KMS-11 (cell line): Measurements from ENCODE around the gene AKR1C2.

ENCODE experiments used
- H2AFZ ChIP-seq: fragments of 200-600 bp; sonication (generic); 2 replicates; pipeline ENCODE4 v1.6.1; 2016; ENCODE audit warnings: antibody characterized with exemption, mixed run types, low read depth
- H3K27ac ChIP-seq: fragments of 200-600 bp; sonication (generic); 2 replicates; pipeline ENCODE4 v1.6.1; 2016; ENCODE audit warnings: mild to moderate bottlenecking, mixed run types
- H3K27me3 ChIP-seq: fragments of 200-600 bp; sonication (generic); 2 replicates; pipeline ENCODE4 v1.6.1; 2017; ENCODE audit warnings: mild to moderate bottlenecking, low read depth, mixed run types, moderate library complexity; ENCODE audit not compliant: insufficient read depth
- H3K36me3 ChIP-seq: fragments of 200-600 bp; sonication (generic); 2 replicates; pipeline ENCODE4 v1.6.1; 2017; ENCODE audit warnings: mild to moderate bottlenecking, mixed run types; ENCODE audit not compliant: insufficient read depth
- H3K4me1 ChIP-seq: fragments of 200-600 bp; sonication (generic); 2 replicates; pipeline ENCODE4 v1.6.1; 2016; ENCODE audit warnings: mild to moderate bottlenecking, low read depth, mixed run types; ENCODE audit not compliant: poor library complexity, severe bottlenecking
- H3K4me2 ChIP-seq: fragments of 200-600 bp; sonication (generic); 2 replicates; pipeline ENCODE4 v1.7.0; 2016; ENCODE audit warnings: mild to moderate bottlenecking, mixed run types
- H3K4me3 ChIP-seq: fragments of 200-600 bp; sonication (generic); IDR thresholded peaks from 2 replicates; pipeline ENCODE4 v1.6.1; 2017; ENCODE audit warnings: low read depth, low read length, mixed read lengths; ENCODE audit not compliant: insufficient read depth
- H3K79me2 ChIP-seq: fragments of 200-600 bp; sonication (generic); 2 replicates; pipeline ENCODE4 v1.6.1; 2016; ENCODE audit warnings: low read depth, mixed run types; ENCODE audit not compliant: insufficient read depth
- H3K9ac ChIP-seq: fragments of 200-600 bp; sonication (generic); 2 replicates; pipeline ENCODE4 v1.6.1; 2016; ENCODE audit warnings: mild to moderate bottlenecking, mixed run types
- H4K20me1 ChIP-seq: fragments of 200-600 bp; sonication (generic); 2 replicates; pipeline ENCODE4 v1.6.1; 2016; ENCODE audit warnings: mild to moderate bottlenecking, mixed run types; ENCODE audit not compliant: insufficient read depth
- TF ChIP-seq, protein P1 (sequence below): fragments of 200-600 bp; sonication (generic); conservative IDR thresholded peaks from 2 replicates; pipeline ENCODE4 v1.6.1; 2017; ENCODE audit warnings: low read depth, mild to moderate bottlenecking, antibody characterized with exemption, low read length, moderate library complexity, mixed read lengths

Gene AKR1C2

DNA sequence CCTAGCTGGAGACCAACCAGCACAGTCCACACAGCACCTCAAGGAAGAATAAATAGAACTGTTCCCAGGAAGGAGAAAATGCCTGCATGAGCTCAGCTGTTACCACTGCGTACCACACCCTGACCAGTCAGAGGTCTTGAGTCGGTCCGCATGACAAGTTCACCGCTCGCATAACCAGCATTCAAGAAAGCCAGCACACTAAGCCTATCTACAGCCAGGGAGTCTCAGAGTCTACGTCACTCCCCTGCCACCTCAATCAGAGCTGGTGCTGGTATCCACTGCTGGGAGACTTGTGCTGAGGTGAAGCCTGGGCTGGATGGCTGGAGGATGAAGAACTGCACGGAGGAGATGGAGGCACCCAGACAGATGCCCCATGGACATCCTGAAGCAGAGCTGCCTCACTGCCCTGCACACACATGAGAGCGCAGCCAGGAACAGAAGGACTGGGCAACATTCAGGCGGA, 20.9 kb downstream of the AKR1C2 start:
- Histone ChIP-seq H3K36me3 (no peaks in the 10 kb centered on the region), H3K79me2 (no peaks in the 10 kb centered on the region), H3K9ac (no peak overlapping the region), H3K4me1 (no peaks in the 10 kb centered on the region), H2AFZ (no peak overlapping the region), H3K4me2 (no peak overlapping the region), H3K27me3 (no peaks in the 10 kb centered on the region), H3K27ac (no peak overlapping the region), H4K20me1 (no peaks in the 10 kb centered on the region), H3K4me3 (no peak overlapping the region)
- TF ChIP-seq, protein P1, sequence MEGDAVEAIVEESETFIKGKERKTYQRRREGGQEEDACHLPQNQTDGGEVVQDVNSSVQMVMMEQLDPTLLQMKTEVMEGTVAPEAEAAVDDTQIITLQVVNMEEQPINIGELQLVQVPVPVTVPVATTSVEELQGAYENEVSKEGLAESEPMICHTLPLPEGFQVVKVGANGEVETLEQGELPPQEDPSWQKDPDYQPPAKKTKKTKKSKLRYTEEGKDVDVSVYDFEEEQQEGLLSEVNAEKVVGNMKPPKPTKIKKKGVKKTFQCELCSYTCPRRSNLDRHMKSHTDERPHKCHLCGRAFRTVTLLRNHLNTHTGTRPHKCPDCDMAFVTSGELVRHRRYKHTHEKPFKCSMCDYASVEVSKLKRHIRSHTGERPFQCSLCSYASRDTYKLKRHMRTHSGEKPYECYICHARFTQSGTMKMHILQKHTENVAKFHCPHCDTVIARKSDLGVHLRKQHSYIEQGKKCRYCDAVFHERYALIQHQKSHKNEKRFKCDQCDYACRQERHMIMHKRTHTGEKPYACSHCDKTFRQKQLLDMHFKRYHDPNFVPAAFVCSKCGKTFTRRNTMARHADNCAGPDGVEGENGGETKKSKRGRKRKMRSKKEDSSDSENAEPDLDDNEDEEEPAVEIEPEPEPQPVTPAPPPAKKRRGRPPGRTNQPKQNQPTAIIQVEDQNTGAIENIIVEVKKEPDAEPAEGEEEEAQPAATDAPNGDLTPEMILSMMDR, result no peak

DNA sequence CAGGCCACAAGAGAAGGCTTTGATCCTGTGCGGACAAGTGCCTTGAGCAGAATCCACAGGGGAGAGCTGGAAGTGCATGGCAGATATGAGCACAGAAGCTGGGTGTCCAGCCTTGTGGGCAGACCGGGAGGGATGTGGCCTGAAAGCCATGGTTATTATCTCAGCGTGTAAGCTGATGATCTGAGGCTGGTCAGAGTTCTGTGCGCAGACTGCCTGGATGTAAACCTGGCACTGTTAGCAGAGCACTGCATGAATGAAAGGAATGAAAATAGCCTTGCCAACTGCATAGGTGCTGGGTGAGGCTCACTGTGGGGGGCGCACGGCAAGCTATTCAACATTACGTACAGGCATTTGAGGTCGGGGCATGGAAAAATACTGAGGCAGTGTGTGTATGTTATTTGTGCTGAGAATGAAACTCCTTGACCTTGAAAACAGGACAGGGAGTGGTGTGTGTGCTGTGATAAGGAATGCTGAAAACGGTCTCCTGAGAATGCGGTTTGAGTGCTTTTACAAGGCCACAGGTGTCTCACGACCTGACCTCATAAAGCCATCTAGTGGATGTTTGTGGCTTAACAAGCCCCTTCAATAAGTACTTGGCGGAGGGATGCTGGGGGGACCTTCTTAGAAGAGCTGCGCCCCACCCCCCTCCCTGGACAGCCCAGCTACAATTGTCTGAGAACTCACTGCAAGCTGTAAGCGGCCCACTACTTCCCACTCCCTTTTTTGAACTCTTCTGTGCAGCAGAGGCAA, 21.8 kb downstream of the AKR1C2 start:
- H3K79me2 ChIP-seq, result no peaks in the 10 kb centered on the region
- H3K4me3 ChIP-seq, result no peak overlapping the region
- H3K36me3 ChIP-seq, result no peaks in the 10 kb centered on the region
- no peak overlapping the region for H3K27ac ChIP-seq
- no peaks in the 10 kb centered on the region for H4K20me1 ChIP-seq
- H2AFZ ChIP-seq, result no peak overlapping the region
- TF ChIP-seq, protein P1, result no peak
- H3K9ac ChIP-seq, result no peak overlapping the region
- H3K4me1 ChIP-seq, result no peaks in the 10 kb centered on the region
- no peaks in the 10 kb centered on the region for H3K27me3 ChIP-seq
- H3K4me2 ChIP-seq, result no peak overlapping the region

DNA sequence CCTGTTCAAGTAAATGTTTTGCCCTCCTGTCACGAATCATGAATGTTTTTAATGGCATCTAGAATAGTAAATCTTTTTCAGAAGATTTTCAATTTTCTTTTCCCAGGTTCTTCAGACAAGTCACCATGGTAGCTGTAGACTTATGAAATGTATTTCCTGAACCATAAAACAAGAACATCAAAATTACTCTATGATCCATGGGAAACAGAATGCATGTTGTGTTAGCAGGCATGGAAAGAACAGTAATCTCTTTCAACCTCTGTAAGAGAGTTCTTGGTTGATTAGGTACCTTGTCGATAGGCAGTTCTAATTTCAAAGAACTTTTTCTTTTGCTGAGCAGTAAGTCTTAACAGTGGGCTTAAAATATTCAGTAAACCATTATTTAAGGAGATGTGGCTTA, 22.9 kb downstream of the AKR1C2 start:
- no peak overlapping the region for H3K9ac ChIP-seq
- no peaks in the 10 kb centered on the region for H4K20me1 ChIP-seq
- no peaks in the 10 kb centered on the region for H3K4me1 ChIP-seq
- no peak overlapping the region for H3K4me2 ChIP-seq
- no peak overlapping the region for H2AFZ ChIP-seq
- H3K4me3 ChIP-seq, result no peak overlapping the region
- TF ChIP-seq, protein P1, result no peak
- no peaks in the 10 kb centered on the region for H3K36me3 ChIP-seq
- no peaks in the 10 kb centered on the region for H3K79me2 ChIP-seq
- no peaks in the 10 kb centered on the region for H3K27me3 ChIP-seq
- no peak overlapping the region for H3K27ac ChIP-seq

DNA sequence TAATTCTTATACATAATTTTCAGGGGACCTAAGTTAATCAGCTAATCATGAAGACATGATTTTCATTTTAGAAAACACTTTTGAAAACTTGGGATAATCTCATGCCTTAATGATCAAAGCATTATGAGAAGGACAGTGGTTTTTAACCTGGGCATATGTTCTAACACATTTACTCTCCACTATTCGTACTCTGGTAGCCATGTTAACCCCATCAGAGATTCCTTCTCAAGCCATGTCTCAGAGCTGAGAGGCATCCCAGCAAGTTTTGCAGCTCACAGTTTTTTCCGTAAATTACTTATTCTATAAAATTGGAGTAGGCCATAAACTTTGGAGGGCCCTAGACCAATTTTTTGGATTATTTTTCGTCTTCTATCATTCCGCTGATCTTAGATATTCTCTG, 24.8 kb downstream of the AKR1C2 start:
- no peak overlapping the region for H3K9ac ChIP-seq
- H3K4me3 ChIP-seq, result no peak overlapping the region
- no peak overlapping the region for H2AFZ ChIP-seq
- H3K4me2 ChIP-seq, result no peak overlapping the region
- no peak overlapping the region for H3K27ac ChIP-seq
- no peaks in the 10 kb centered on the region for H3K4me1 ChIP-seq
- TF ChIP-seq, protein P1, result no peak
- no peaks in the 10 kb centered on the region for H3K79me2 ChIP-seq
- no peaks in the 10 kb centered on the region for H4K20me1 ChIP-seq
- no peaks in the 10 kb centered on the region for H3K27me3 ChIP-seq
- no peaks in the 10 kb centered on the region for H3K36me3 ChIP-seq
